HL-60 (cell line): ENCODE data around the gene CELF2.

Experiments
- GABPA ChIP-seq: IDR thresholded peaks from 2 replicates; pipeline ENCODE4 v1.6.1; 2012; ENCODE audit warnings: low read depth
- POLR2AphosphoS5 ChIP-seq: IDR thresholded peaks from 2 replicates; pipeline ENCODE4 v1.6.1; 2012; ENCODE audit warnings: low read depth
- TF ChIP-seq, protein P1 (sequence below): IDR thresholded peaks from one replicate; pipeline ENCODE4 v1.5.1; 2011; ENCODE audit warnings: low read length, control low read depth, inconsistent platforms; ENCODE audit not compliant: insufficient read depth
- TF ChIP-seq, protein P2 (sequence below): IDR thresholded peaks from 2 replicates; pipeline ENCODE4 v1.6.1; 2012; ENCODE audit warnings: low read depth; ENCODE audit not compliant: insufficient replicate concordance

GRCh38 chr10:11153245-11153644, 135.6 kb downstream of the CELF2 start:
- TF ChIP-seq, protein P1, sequence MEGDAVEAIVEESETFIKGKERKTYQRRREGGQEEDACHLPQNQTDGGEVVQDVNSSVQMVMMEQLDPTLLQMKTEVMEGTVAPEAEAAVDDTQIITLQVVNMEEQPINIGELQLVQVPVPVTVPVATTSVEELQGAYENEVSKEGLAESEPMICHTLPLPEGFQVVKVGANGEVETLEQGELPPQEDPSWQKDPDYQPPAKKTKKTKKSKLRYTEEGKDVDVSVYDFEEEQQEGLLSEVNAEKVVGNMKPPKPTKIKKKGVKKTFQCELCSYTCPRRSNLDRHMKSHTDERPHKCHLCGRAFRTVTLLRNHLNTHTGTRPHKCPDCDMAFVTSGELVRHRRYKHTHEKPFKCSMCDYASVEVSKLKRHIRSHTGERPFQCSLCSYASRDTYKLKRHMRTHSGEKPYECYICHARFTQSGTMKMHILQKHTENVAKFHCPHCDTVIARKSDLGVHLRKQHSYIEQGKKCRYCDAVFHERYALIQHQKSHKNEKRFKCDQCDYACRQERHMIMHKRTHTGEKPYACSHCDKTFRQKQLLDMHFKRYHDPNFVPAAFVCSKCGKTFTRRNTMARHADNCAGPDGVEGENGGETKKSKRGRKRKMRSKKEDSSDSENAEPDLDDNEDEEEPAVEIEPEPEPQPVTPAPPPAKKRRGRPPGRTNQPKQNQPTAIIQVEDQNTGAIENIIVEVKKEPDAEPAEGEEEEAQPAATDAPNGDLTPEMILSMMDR = no peak
- TF ChIP-seq, protein P2, sequence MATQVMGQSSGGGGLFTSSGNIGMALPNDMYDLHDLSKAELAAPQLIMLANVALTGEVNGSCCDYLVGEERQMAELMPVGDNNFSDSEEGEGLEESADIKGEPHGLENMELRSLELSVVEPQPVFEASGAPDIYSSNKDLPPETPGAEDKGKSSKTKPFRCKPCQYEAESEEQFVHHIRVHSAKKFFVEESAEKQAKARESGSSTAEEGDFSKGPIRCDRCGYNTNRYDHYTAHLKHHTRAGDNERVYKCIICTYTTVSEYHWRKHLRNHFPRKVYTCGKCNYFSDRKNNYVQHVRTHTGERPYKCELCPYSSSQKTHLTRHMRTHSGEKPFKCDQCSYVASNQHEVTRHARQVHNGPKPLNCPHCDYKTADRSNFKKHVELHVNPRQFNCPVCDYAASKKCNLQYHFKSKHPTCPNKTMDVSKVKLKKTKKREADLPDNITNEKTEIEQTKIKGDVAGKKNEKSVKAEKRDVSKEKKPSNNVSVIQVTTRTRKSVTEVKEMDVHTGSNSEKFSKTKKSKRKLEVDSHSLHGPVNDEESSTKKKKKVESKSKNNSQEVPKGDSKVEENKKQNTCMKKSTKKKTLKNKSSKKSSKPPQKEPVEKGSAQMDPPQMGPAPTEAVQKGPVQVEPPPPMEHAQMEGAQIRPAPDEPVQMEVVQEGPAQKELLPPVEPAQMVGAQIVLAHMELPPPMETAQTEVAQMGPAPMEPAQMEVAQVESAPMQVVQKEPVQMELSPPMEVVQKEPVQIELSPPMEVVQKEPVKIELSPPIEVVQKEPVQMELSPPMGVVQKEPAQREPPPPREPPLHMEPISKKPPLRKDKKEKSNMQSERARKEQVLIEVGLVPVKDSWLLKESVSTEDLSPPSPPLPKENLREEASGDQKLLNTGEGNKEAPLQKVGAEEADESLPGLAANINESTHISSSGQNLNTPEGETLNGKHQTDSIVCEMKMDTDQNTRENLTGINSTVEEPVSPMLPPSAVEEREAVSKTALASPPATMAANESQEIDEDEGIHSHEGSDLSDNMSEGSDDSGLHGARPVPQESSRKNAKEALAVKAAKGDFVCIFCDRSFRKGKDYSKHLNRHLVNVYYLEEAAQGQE = no peak
- TF ChIP-seq POLR2AphosphoS5 (no peak), GABPA (no peak)
